NCI-H146 treated with DMSO at 0.1 percent for 48 hours (cell line): ENCODE measurements around the gene OSCAR.
A peak's percentile ranks its signal among the peaks of the same experiment; 100 is the strongest.

Experiments used
- DNase-seq: peaks from one replicate; lab custom pipeline; 2025; ENCODE audit not compliant: unreplicated experiment; lab: John Stamatoyannopoulos, UW

OSCAR gene, protein sequence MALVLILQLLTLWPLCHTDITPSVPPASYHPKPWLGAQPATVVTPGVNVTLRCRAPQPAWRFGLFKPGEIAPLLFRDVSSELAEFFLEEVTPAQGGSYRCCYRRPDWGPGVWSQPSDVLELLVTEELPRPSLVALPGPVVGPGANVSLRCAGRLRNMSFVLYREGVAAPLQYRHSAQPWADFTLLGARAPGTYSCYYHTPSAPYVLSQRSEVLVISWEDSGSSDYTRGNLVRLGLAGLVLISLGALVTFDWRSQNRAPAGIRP

DNA sequence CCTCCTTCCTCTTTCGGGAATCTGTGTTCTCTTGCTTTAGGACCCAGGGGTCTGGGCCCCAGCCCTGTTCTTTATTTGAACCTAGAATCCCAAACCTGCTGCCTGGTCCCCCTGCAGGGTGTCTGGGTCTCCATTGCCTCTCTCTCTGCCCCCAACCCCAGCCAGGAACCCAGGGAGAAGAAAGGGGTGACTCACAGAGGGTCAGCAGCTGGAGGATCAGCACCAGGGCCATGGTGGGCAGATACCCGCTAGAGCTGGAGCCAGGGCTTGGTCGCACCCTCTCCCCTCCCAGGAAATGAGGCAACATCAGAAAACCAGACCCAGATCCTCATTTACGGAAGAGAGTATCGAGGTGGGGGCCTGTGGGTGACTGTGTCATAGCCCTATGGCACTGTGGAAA, at the start of gene OSCAR:
Gene OSCAR (minus strand): TSS at position 243 of the 400 bp plus-strand sequence. CDS start 11 bp downstream, at position 232.
- no peak for DNase-seq

DNA sequence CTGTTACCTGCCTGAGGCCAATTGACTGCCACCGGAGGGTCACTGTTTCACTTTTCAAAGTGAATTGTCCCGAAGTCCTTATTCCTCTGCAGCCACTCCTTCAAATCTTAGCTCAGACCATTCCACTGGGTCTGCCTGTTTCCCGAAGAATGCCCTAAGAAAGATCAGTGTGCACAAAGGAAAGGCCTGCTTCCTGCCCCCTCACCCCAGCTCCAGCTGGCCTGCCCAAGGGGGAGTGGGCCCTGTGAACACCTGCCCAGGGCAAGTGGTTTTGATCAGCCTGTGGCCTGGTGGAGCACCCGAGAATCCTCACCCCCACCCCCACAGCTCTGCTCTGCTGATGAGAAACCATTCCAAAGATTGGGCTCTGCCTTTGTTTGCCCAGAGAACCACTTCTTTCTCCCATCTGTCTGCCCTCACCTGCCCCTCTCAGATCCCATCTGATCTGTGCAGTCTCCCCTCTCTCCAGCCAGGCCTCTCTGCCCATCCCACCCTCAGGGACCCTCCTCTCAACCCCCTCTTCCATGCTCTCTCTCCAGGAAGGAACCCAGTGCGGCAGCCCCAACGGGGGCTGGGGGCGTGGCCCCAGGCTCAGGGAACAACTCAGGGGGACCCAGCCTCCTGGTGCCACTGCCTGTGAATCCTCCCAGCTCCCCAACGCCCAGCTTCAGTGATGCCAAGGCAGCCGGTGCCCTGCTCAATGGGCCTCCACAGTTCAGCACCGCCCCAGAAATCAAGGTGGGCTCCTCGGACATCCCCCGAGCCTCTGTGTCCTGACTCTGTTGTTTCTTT, 48.6 kb upstream of the OSCAR start:
- no peak for DNase-seq

DNA sequence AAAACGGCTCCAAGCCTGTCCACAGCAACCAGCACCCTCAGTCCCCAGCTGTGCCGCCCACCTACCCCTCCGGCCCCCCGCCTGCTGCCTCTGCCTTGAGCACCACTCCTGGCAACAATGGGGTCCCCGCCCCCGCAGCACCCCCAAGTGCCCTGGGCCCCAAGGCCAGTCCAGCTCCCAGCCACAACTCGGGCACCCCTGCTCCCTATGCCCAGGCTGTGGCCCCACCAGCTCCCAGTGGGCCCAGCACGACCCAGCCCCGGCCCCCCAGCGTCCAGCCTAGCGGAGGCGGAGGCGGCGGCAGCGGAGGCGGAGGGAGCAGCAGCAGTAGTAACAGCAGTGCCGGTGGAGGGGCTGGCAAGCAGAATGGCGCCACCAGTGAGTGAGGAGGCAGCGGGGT, 47.6 kb upstream of the OSCAR start:
- DNase-seq: no peak

DNA sequence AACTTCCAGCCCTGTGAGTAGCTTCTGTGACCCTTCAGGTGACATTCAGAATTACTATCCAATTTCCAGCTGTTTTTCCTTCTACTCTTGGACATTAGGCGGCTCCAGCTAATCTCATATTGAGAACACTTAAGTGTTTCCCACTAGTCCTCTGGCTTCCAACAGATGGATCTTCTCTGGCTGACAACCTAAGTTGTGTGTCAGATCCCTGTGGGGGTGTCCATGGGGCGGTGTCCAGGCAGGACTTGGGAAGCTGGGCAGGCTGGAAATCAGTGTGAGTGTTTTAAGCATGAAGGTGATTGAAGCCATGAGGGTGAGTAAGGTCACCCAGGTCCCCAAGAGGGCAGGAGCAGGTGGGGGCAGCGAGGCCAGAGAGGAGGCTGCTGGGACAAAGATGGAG, 47.1 kb upstream of the OSCAR start:
- DNase-seq: no peak

DNA sequence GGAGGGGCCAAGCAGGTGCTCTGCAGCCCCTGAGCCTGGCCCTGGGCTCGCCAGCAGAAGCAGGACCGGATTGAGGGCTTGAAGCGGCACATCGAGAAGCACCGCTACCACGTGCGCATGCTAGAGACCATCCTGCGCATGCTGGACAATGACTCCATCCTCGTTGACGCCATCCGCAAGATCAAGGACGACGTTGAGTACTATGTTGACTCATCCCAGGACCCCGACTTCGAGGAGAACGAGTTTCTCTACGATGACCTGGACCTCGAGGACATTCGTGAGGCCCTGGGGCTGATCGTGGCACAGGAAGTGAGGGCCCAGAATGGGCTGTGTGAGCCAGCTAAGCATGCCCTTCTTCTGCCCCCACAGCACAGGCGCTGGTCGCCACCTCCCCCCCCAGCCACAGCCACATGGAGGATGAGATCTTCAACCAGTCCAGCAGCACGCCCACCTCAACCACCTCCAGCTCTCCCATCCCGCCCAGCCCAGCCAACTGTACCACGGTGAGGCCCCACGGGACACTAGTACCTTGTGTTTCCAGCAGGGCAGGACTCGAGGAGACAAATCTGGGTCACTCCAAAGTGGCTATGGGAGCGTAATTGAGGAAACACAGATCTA, 45.0 kb upstream of the OSCAR start:
- no peak for DNase-seq

DNA sequence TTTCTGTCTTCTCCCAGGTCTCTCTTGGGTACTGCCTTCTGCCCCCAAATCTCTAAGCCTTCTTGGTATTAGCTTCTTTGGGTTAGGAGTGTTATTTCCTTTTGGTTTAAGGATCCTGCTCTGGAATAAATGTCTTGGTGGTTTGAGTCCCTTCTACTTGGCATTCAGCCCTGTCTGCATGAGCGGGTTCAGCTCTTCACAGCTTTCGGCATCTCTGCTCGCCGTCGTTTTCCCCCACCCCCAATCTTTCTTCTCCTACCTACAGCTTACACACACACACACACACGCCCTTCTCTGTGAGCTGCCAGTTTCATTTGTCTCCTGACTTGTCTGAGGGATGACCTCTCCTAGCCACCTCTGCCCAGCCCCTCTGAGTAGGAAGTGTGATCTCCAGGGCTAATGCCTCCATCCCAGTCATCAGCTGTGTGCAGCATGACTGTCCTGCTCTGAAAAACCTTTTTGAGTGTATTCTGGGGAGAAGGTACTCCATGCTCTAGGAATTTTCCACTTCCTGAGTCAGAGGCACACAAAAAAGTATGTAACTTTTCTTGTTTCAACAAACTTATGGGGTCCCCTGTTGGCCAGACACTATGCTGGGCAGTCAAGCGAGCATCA, 41.7 kb upstream of the OSCAR start:
- DNase-seq: no peak

DNA sequence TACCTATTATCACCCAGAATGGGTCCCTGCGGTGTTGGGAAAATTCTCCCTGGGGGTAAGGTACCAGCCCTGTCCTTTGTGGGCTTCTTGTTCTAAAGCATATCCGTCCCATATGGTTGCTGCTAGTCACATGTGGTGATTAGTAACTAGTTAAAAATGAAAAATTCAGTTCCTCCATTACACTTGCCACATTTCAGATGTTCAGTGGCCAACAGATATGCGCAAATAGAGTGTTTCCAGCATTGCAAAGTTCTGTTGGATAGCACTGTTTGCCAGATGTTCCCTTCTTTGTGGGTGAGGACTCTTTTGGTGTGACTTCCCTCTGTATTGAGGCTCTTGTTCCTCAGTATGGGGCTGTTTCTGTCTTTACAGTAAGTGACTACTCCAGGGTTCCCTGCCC, 40.8 kb upstream of the OSCAR start:
- DNase-seq: no peak

DNA sequence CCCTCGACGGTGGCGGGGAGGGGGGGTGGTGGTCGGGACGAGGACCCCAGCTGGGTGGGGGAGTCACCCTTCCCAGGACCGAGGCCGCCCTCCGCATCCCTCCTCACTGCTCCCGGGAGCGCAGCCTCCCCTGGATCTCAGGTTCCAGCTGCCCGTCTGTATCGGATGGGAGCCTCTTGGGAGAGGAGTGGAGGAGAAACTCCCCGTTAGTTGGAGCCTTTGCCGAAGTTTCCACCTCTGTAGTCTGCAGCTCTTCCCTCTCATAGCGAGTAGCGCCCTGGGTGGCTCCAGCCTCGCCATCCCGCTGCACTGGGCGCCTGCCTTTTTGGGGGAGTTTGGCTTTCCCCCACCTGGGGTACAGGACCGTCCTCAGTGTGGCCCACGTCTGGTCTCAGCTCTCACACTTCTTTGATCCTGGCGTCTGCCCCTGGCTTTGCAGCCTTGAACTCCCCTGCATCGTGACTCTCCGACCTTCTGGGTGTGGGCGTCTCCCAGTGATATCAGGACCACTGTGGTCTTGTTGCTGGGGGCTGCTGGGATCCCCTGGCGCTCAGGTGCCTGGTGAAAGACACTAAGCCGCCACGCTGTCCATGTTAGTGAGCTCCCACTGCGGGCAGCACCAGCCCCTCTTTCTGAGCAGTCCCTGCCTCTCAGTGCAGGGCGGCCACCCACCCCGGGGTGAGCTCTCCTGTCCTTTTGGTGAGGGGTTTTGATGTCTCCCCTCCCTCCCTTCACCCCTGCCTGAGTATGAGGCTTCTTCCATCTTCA, 38.1 kb upstream of the OSCAR start:
- no peak for DNase-seq

DNA sequence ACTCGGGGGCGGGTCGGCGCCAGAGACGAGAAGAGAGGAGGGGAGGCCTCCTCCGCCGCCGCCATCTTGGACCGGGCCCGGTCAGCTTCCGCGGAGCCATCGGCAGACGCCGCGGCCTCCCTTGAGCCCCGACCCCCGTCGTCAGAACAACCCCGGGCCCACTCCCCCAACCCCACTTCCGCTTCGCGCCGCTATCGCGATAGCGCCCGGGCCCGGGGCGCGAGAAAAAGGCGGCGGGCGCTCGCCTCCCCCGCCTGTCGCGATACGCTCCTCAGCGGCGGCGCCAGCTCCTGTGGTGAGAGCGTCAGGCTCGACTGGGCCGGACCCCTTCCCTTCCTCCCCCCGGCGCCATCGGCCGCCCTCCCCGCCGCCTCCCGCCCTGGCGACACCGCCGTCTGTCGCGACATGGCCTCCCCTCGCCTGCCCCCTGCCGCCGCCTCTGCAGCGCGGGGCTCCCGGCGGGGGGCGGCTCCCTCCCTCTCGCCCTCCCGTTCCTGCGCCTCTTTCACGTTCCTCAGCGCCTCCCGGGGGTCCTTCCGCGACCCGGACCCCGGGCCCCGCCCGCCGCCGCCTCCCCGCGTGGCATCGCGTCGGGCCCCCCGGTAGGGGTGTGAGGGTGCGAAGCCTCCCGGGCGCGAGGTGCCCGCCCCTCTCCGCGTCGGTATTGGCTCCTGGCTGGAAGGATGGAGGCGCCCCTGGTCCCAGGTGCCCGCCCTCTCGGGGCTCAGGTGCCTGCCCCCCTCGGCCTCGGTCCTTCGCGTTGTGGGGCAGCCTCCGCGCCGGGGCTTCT, 37.3 kb upstream of the OSCAR start, which contains the start of gene CNOT3:
Gene CNOT3 (plus strand): TSS at position 64 of the 790 bp plus-strand sequence. CDS start 5,217 bp downstream, outside the sequence.
- DNase-seq: no peak

DNA sequence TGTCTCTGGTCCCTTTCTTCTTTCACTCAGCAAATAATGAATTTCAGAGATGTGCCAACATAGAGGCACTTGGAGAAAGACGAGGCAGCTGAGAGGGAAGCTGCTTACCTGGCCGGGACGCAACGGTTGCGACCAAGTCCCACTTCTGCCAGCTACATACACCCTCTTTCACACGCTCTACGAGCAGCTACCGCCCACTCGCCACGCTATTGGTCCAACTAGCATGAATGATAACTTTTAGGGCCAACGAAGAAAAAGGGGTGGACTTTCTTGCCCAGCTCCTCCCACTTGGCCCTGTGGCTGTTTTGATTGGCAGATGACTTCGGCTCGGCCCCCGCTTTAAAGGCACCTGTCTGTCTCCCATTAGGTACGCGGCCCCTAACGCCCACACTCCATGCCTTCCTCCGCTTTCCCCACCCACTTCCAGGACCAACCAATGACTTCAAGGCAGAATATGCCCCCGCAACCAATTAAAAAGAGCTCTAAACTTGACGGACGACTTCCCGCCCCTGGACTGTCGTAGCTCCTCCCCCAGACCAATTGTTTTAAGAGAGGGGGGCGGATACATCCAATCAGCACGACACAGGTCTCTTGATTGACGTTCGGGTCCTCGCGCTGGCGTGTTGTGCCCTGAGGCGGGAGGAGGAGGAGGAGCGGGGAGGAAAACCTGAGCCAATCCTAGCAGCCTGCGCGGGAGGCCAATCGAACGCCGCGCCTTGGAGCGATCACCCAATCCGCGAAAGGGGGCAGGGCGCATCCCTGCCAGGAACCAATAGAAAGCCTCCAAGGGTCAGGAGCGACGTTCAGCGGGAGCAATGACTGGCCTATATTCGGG, 36.5 kb upstream of the OSCAR start:
- DNase-seq: peak; percentile 100

DNA sequence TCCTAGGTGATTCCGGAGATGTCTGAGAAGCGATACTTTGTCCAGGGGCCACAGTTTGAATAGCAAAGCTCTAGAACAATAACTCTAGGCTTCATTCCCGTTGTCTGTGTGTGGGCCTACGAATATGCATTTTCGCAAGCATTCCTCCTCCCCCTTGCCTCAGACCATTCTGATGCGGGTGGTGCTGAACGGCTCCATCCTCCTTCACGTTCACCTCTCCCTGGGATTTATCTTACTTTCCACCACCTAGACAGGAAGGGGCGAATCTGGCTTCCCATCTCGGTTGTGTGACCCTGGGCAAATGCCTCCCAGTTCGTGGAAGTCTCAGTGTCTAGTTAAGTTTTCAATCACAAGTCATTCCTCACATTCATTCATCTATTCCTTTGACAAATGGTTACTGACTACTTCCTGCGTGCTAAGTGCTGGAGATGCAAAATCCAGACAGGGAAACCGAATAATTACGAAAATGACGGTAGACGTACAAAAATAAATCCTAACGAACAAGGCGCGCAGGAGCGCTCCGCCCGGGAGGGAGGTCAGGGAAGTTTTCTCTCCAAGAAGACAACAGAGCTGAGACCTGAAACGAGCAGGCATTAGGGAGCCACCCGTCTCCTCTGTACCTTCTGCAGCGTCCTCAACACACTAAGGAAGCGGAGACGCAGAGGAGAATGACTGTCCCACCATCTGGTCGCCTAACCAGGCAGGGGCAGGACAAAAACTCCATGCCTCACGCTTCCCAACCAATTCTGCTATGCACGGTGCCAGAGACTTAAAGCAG, 35.7 kb upstream of the OSCAR start:
- DNase-seq: peak; percentile 29

DNA sequence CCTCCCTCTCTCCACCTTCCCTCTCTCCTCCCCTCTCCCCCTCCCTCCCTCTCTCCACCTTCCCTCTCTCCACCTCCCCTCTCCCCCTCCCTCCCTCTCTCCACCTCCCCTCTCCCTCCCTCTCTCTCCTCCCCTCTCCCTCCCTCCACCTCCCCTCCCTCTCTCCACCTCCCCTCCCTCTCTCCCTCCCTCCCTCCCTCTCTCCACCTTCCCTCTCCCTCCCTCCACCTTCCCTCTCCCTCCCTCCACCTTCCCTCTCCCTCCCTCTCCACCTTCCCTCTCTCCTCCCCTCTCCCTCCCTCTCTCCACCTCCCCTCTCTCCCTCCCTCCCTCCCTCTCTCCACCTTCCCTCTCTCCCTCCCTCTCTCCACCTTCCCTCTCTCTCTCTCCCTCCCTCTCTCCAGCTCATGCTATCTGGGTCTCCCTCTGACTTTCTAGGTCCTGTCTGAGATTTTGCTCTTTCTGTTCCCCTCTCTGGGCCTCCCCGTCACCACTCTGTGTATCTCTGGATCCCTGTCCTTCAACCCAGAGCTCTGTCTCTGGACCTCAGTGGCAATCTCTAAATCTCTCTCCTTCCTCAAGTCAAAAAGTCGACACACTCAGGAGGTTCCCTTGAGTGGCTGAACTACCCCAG, 33.5 kb upstream of the OSCAR start:
- DNase-seq: no peak

DNA sequence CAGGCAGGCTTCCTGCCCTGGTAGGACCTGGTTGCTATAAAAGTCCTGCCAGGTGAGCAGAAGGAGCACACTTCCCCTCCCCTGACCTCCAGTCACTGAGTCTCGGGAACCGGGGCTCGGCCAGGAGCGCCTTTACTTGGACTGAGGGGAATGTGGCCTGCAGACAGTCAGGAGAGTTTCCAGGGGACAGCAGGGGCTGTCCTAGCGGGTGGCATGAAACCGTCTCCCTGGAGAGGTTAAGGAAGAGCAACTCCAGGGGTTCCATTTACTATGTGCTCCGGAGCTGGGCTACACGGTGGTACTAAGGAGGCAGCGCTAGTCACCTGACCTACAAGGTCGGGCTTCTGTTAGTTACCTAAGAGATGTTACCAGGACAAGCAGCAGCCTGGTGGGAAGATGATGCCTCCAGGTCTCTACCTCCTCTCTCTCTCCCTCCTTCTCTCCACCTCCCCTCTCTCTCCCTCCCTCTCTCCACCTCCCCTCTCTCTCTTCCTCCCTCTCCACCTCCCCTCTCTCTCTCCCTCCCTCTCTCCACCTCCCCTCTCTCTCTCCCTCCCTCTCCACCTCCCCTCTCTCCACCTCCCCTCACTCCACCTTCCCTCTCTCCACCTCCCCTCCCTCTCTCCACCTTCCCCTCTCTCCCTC, 32.8 kb upstream of the OSCAR start:
- peak; percentile 47 for DNase-seq

DNA sequence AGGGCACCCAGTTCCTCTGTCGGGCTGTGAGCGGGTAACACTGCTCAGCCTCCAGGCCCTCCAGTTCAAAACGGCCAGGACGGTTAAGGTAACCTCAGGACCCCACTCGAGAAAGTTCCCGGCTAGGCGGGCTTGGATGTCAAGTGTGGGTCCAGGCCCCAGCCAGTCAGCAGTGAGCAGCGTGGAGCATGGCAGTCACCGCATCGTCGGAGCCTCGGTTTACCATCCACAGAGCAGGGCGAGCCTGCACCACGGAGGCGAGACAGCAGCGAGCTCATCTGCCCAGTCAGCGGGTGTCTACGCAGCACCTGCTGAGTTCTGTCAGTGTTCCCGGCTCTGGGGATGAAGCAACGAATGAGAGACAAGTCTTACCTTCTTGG, 29.0 kb upstream of the OSCAR start:
- no peak for DNase-seq

DNA sequence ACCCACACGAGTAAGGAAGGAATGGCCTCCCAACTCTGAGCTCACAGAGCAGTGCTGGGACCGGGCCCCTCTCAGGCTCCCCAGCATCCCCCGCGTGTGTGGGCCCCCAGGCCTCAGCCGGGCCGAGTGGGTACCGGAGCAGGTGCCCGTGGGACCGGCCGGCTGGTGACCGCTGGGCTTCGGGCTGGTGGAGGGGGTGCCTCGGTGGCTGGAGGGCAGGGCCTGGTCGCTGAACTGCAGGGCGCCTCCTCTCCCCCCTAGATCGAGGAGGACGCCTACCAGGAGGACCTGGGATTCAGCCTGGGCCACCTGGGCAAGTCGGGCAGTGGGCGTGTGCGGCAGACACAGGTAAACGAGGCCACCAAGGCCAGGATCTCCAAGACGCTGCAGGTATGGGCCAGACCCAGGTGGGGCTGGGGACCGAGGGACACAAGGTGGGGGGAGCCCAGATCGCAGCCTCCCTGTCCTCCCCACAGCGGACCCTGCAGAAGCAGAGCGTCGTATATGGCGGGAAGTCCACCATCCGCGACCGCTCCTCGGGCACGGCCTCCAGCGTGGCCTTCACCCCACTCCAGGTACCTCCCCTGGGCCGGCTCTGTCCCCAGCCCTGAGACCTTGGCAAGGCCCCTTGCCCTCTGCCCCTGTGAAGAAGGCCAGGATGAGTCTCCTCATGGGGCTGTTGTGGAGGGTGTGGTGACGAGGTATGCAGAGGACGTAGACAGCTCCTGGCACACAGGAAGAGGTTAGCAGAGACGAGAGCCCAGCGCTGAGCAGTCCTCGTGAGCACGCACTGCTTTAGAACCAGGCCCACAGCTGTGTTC, 28.4 kb upstream of the OSCAR start:
- DNase-seq: no peak

DNA sequence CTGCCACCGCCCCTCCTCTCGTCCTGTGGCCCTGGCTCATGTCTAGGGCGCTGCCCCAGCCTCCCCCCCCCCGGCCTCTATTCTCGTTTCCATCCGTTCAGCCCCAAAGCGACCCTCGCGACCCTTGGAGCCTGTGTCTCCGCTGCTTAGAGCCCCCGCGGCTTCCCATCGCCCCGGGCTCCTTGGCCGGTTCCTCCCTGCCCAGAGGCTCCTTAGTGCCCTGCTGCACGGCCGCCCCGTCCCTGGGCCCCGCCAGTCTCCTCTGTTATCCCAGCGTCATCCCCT, 27.8 kb upstream of the OSCAR start:
- DNase-seq: no peak
